HL-60/S4 treated with retinoic acid at 250 ng/mL for 4 days and 3 days (cell line): ENCODE measurements around the gene SLC30A10.
"Not testable (repeated sequence)": the region's sequence is repeated elsewhere in the genome, so short reads cannot be mapped to it uniquely, and the experiment has no call there.

Source experiments
- in situ Hi-C: fragments of 300-500 bp; cut with MboI; formaldehyde crosslinking; loops from 2 replicates; pipeline ENCODE4 v1.7.0; 2022; ENCODE audit warnings: low sequenced_read_pairs

SLC30A10 gene

DNA sequence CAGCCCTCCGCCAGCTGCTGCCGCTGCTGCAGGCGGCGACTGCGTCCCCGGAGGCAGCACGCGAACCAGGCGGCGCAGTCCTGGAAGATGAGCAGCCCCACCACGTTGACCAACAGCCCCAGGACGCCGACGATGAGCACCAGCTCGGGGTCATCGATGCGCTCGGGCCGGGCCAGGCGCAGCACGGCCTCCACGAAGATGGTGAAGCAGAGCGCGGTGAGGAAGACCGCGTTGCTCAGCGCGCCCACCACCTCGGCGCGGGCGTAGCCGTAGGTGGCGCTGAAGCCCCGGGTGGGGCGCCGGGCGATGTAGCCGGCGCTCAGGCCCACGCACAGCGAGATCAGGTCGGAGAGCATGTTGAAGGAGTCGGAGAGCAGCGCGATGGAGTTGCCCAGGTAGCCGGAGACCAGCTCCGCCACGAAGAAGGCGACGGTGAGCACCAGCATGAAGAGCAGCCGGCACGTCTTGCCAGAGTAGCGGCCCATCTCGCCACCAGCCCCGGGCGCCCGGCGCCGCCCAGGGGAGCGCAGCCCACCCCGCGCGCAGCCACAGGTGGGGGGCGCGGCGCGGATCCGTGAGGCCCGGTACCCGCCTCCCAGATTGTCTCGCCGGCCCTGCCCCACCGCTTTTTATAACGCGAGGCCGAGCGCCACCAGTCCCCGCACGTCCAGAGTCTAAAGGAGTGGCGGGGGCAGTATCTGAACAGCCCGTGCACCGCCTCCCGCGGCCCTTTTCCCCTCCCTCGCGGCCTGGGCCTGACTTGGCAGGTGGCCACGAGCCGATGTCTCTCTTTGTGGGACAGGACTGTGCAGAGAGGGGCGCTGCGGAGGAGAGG lies at the start of gene SLC30A10:
Gene SLC30A10 (minus strand): TSS at position 602 of the 835 bp plus-strand sequence. CDS start 117 bp downstream, at position 485.
- in situ Hi-C loops, result no loop called here

DNA sequence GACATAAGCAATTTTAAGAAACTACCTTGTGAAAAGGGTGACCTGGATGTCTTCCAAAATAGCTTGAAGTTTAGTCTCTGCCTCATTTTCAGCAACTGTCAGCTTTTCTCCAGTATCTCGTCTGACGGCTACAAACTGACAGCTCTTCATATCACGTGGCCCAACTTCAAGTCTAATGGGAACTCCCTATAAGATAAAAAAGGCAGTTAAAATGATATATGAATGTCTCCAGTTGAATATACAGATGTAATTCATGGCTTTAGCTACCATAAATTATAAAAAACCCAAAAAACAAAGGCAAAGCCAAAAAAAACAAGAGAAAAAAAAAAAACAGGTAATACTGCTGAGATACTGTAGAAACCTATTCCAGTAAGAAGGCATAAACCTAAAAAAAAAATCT lies 44.9 kb upstream of the SLC30A10 start:
- in situ Hi-C loops, result no loop called here

DNA sequence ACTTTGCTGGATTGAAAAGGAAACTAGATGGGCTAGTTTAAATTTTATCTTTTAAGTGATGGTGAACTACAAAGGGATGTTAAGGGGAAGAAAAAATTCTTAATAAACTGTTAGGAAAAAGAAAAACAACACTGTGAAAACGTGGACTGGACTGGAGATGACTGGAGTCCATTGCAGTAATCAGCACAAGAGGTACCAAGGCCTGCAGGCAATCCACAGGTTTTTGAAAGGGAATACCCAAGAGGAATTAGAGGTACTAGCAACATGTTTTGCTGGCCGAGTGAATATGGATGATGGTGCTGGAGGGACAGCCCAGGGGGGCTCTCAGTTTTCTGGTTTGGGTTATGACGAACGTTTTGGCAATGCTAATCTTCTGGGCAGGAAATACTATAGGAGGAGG lies 39.0 kb upstream of the SLC30A10 start:
- in situ Hi-C loops, result no loop called here

GRCh38 chr1:219966071-219966349 lies 37.7 kb upstream of the SLC30A10 start:
- in situ Hi-C loops, result no loop called here

DNA sequence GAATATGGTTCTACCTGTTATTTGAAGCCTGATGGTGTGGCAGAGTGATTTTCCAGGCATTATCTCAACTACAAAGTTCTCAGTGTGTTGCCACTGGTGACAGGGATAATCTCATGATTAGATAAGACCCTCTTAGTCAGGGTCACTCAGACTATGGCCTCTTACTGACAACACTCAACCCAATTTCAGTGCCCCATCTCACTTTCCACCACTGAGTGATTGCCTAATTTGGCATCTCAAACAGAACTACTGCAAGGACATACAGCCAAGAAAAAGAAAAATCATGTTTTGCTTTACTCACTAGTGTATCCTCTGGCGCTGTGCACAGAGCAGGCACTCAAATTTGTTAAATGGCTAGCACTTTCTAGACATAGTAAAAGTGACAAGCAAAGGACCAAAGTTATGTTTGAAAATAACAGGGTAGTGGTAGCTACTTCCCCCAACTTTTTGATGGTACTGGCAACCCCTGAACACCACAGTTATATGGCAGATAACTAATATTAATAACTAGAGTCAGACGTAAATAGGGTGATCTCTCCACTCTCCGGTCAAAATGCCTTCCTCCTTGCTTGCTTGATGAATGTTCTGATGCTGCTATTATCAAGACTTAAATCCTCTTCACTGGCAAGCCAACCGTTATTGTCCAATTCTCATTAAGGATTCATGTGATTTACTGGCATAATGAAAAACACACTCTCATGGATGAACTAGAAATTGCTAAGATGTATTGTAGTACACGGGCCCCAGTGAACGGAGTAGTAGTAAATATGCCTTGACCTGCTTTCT lies 37.1 kb upstream of the SLC30A10 start:
- in situ Hi-C loops, result no loop called here

- in situ Hi-C loops, result no loop called here
Observed at GRCh38 chr1:219963432-219963831, 35.1 kb upstream of the SLC30A10 start.

- in situ Hi-C loops, result no loop called here
Observed at GRCh38 chr1:219961684-219962083, 33.3 kb upstream of the SLC30A10 start.

- in situ Hi-C loops, result no loop called here
Observed at GRCh38 chr1:219959540-219960203, 31.3 kb upstream of the SLC30A10 start.

- in situ Hi-C loops, result no loop called here
Observed at GRCh38 chr1:219958875-219959417, 30.6 kb upstream of the SLC30A10 start.

DNA sequence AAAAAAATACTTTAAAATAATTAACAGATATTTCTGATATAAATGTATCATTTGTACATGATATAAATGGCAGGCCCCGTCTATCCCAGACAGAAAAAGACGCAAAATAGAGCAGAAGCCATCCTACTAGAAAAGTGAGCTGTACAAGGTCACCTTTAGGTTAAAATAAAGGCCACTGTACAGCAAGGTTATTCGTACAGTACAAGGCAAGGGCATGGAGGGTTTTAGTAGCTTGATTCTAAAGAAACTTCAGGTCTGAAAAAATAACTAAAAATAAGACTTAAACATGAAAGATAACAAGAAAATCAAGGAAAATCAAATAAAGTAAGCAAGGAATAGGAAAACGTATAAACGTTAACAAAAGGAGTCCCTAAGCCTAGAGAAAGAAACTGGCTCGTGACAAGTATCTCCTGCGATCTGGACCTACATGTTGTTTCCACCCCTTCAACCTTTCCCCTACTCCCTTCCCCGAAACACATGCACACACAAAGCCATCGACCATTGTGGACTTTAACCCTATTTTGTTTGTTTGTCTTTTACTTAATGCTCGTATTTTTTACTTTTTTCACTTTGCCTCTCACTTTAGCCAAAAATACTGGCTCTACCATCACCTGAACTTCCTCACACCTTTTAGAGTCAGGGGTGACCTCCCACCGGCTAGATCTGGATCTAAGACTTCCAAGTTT lies 26.5 kb upstream of the SLC30A10 start:
- in situ Hi-C loops, result no loop called here

- in situ Hi-C loops, result no loop called here
Observed at GRCh38 chr1:219954052-219954451, 25.7 kb upstream of the SLC30A10 start.

DNA sequence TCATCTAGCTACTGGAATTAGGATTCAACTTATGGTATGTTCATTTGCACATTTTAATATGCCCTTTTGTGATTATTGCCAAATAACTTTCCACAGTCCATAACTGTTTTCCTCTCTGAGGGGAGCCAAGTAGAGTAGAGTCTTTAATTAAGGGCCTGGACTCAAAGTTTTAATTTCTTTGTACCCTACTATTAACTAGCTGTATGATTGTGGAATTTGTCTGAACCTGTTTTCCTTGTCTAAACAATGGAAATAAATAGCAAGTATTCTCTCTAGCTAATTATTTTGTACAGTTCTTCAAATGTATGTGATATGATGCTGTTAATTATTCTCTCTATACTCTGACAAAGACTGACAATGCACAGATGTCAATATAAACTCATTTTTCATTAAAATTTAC lies 24.0 kb upstream of the SLC30A10 start:
- in situ Hi-C loops, result no loop called here

- in situ Hi-C loops, result not testable (repeated sequence)
Observed at GRCh38 chr1:219949227-219949626, 20.9 kb upstream of the SLC30A10 start.

- in situ Hi-C loops, result not testable (repeated sequence)
Observed at GRCh38 chr1:219948766-219949165, 20.4 kb upstream of the SLC30A10 start.

DNA sequence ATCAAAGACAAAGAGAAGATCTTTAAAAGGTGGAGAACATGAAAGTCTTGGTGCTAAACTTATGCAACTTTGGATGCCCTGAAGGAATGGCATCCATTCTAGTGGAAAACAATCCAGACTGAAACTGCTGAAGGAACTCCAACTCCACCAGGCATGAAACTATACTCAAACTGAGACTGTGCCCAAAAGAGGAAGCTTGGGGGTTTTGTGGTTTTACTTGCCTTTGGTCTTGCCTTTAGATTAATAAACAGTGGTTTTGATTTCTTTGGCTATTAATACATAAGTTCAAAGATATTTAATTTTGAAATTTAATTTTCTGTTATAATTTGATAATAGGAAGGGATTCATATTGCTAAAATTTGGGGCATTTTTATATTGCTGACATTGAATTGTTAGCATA lies 17.4 kb upstream of the SLC30A10 start:
- in situ Hi-C loops, result no loop called here

DNA sequence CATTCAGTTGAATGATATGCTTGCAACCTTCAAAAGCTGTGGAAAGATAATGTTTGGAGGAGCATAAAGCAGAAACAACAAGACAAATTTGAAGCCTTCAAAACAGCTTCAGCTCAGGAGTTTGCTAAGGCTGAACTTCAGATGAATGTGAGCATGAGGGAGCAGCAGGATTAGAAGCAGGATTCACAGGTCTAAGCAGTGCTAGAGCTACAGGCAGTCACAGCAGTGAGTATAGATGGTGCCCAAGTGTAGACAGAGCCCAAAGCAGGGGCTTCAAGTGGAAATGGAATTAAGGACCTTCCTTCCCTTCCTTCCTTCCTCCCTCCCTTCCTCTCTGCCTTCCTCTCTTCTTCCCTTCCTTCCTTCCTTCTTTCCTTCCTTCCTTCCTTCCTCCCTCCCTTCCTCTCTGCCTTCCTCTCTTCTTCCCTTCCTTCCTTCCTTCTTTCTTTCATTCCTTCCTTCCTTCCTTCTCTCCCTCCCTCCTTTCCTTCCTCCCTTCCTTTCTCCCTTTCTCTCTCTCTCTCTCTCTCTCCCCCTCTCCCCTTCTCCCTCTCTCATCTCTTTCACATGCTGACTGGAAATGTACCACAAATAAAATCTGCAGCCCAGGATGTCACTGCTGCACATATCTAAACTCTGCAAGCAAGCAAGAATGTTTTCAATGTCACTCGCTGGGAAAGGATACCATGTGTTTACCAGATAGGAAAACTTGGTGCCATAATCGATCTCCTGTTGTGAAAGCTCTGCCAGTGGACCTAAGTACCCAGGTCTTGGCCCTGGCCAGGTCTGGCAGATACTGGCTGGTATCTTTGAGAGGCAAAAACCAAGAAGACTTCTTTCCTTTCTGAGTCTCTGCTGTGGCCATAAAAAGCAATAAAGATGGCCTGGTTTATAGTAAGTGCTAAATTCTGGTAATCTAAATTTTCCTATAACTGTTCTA lies 13.1 kb upstream of the SLC30A10 start:
- in situ Hi-C loops, result no loop called here

DNA sequence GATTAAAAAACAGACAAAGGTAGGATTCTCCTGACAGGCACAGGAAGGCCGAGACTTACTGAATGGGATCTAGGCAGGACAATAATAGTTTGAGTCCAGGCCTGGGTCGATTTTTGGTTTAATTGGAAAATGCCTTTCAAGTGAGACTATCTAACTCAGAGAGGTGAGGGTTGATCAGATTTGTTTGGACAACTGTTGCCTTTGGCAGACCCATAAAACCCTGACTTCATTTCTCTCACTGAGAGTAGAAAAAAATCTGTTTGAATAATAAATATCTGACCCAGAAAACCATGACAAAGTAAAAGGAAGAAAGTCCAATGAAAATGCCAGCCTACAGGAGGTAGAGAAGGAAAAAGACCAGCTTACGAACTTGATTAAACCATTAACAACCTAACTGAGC lies 12.3 kb upstream of the SLC30A10 start:
- in situ Hi-C loops, result no loop called here

DNA sequence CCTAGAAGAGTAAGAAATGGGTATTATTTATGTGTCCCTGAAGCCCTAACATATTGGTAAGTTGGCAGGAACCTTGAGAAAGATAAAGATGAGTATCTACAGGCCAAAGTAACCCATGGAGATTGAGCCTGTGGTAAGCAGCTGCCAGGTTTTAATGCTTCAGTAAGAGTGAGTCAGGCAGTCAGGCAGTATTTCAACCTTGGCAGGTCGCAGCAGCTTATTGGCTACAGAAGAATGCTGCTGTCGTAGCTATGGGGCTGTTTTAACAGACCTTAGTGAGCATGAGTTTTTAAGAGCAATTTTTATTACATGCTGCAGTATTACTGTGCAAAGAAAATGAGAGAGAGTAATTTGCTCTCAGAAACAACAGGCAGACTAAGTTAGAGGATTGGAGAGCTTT lies 10.3 kb upstream of the SLC30A10 start:
- in situ Hi-C loops, result no loop called here

- in situ Hi-C loops, result not testable (repeated sequence)
Observed at GRCh38 chr1:219933763-219934162, 5.4 kb upstream of the SLC30A10 start.

GRCh38 chr1:219931033-219931432 lies 2.7 kb upstream of the SLC30A10 start:
- in situ Hi-C loops, result no loop called here
